Small intestine (tissue), 7 donors: ENCODE measurements around the gene NADK2. TPM values are rescaled to one million over a fixed set of nuclear protein-coding genes. Genes with fewer than 3 reads are reported as not detected.
A peak's percentile ranks its signal among the peaks of the same experiment; 100 is the strongest.

Experiments
- DNase-seq, 2 donors: peaks; one replicate each; pipeline versions ENCODE4 v3.0.0 to v3.0.0-alpha.2; 2013
- FAIRE-seq: peaks from 2 replicates; lab custom pipeline; 2012; peaks lifted over from hg19 to GRCh38; lab: Jason Lieb, UNC
- H3K27ac ChIP-seq, 3 donors: one replicate each; pipeline ENCODE4 v1.5.1; 2013; ENCODE audit warnings: low read length in 2 of 3, mild to moderate bottlenecking in 2 of 3, control low read depth in 1 of 3, inconsistent platforms in 1 of 3, low read depth in 1 of 3, moderate library complexity in 1 of 3
- H3K27me3 ChIP-seq, 3 donors: one replicate each; pipeline ENCODE4 v1.6.1; 2013; ENCODE audit warnings: low read length in 3 of 3, inconsistent platforms in 1 of 3; ENCODE audit not compliant: control insufficient read depth in 3 of 3, insufficient read depth in 3 of 3
- H3K36me3 ChIP-seq, 3 donors: one replicate each; pipeline ENCODE4 v1.6.1; 2013; ENCODE audit warnings: low read length in 3 of 3, inconsistent platforms in 1 of 3, low read depth in 1 of 3, mild to moderate bottlenecking in 1 of 3, moderate library complexity in 1 of 3; ENCODE audit not compliant: control insufficient read depth in 3 of 3, insufficient read depth in 2 of 3
- H3K4me1 ChIP-seq, 3 donors: one replicate each; pipeline ENCODE4 v1.6.1; 2013; ENCODE audit warnings: low read length in 2 of 3, inconsistent platforms in 1 of 3, low read depth in 1 of 3, mild to moderate bottlenecking in 1 of 3, moderate library complexity in 1 of 3; ENCODE audit not compliant: control insufficient read depth in 3 of 3, insufficient read depth in 2 of 3
- H3K4me3 ChIP-seq, 3 donors: one replicate each; pipeline ENCODE4 v1.5.1; 2013; ENCODE audit warnings: low read length in 3 of 3, control low read depth in 1 of 3, inconsistent platforms in 1 of 3, low read depth in 1 of 3, mild to moderate bottlenecking in 1 of 3, moderate library complexity in 1 of 3
- H3K9me3 ChIP-seq, 2 donors: one replicate each; pipeline ENCODE4 v1.6.1; 2013; ENCODE audit warnings: low read depth in 1 of 2, low read length in 1 of 2; ENCODE audit not compliant: control insufficient read depth in 2 of 2, insufficient read depth in 1 of 2
- WGBS, 3 donors: extraction: QIAGEN DNeasy Blood & Tissue Kit; methylation state at CpG; one replicate each; pipeline ENCODE4 v1.1.7; 2013; 5-methylcytosine and 5-hydroxymethylcytosine counted together
- polyA plus RNA-seq, 4 donors: library from polyadenylated mRNA; stranded (reverse) in 3 of 4; unstranded in 1 of 4; fragments of 200-250 nt in 3 of 4; fragments of 120-200 nt in 1 of 4; gene quantifications; one replicate each; pipeline versions ENCODE4 v1.2.1 to v1.2.3, GENCODE V29; 2013
- donor health status: healthy with polysubstance abuse.
- donor health status: control.
- donor health status: control.
- donor health status: Bipolar disorder and iron deficiency.
- donor health status: healthy.

NADK2 gene
- polyA plus RNA-seq, 4 donors: 13.0 to 59.1 (median 14.2) TPM

DNA sequence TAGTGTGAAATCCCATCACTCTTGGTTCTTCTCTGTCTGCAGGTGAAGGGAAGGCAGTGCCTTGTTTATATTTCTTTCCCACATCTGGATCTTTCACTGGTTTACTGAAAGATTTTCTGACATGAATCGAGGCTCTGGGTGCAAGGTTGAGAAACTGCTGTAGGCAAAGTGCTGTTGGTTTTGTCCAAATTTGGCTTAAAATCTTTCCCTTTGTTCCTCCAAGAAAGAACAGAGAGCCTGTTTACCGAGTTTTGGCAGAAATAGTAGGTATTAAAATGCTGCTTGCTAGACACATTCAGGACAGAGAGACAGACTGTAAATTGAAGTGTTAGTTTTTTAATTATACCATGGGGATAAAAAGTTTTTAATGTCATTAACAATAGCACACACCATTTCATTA lies 68.3 kb downstream of the NADK2 start:
- DNase-seq (no peak), FAIRE-seq (no peak)
- H3K27ac ChIP-seq: no peak overlapping the region
- no peaks in the 10 kb centered on the region for H3K27me3 ChIP-seq
- peaks cover 8 to 17% (median 11%) of the 10 kb centered on the region in 3 donors for H3K36me3 ChIP-seq
- WGBS, 3 donors: 74 to 88% (median 83%) methylated on average over 2 of the region's 2 CpGs
- H3K4me3 ChIP-seq: no peak overlapping the region
- H3K4me1 ChIP-seq: no peaks in the 10 kb centered on the region
- no peaks in the 10 kb centered on the region for H3K9me3 ChIP-seq

DNA sequence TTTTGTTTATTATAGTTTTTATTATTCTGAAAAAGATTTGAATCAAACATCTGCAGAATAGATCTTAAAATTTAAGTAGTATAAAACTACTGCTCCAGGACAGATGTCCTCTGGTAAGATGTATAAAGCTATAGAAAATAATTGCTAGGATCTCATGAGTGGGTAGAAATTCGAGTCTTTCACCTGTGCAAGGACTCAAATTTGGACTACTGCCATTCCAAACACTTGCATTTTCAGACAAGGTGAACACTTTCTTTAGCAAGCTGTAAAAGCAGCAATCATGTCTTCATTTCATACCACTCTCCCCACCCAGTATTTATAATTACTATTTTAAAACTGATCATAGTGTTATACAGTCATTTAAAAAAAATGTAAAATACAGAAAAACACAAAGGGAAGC lies 69.1 kb downstream of the NADK2 start:
- DNase-seq (no peak), FAIRE-seq (no peak)
- H3K27ac ChIP-seq: no peak overlapping the region
- 32 to 65% (median 34%) methylated on average over 1 of the region's 1 CpG for WGBS, 3 donors
- no peaks in the 10 kb centered on the region for H3K9me3 ChIP-seq
- H3K4me1 ChIP-seq: no peaks in the 10 kb centered on the region
- no peaks in the 10 kb centered on the region for H3K27me3 ChIP-seq
- H3K4me3 ChIP-seq: no peak overlapping the region
- peaks cover 15% of the 10 kb centered on the region in 3 donors for H3K36me3 ChIP-seq

DNA sequence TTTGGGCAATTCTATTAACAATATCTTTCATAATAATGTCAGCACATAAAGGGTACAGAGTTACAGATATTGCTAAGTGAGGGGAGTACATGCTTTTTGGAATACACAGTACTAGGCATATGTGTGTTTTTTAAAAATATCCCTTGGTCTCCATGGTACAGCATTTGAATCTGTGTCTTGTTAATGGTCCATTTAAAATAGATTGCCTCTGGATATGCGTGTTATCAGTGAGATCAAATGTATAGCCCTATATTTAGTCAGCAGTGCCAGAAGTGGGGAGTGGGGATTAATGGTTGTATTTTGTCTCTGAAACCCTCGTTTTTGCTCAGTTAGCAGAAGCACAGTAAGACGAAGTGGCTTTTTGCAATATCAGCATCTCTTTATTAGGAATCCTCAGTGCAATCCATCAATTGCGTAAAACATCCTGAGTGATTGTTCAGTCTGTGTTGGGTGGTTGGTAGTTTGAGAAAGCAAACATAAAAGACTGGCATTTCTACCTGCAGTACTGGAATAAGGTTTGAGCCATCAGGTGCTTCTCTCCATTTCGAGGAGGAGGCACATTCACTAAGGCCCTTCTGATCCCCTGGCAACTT lies 70.8 kb downstream of the NADK2 start:
- Histone ChIP-seq H3K27me3 (no peaks in the 10 kb centered on the region), H3K9me3 (no peaks in the 10 kb centered on the region), H3K4me1 (no peaks in the 10 kb centered on the region), H3K27ac (no peak overlapping the region), H3K36me3 (peaks cover 15 to 25% (median 18%) of the 10 kb centered on the region in 3 donors), H3K4me3 (no peak overlapping the region)
- DNase-seq (no peak), FAIRE-seq (no peak)
- WGBS, 3 donors: 85 to 88% (median 87%) methylated on average over 5 of the region's 5 CpGs

DNA sequence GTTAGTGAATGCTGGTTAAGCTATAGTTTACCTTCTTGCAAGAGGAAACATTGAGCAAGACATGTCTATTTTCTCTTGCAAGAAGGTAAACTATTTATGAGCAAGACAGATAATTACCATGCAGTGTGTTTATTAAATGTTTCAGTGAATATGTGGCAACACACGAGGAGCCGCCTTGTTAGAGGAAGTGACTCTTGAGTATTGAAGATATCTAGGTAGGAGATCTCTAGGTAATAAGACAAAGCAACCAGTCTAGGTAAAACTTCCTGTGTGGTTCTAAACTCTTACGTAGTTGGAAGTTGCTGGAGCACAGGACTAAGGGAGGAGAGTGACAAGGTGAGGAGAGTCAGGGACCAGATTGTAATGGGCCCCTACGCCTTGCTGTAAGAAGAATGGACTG lies 73.0 kb downstream of the NADK2 start:
- no peak for FAIRE-seq
- no peaks in the 10 kb centered on the region for H3K9me3 ChIP-seq
- no peak overlapping the region for H3K4me3 ChIP-seq
- H3K27ac ChIP-seq: no peak overlapping the region
- peaks cover 12 to 33% (median 15%) of the 10 kb centered on the region in 3 donors for H3K36me3 ChIP-seq
- no peaks in the 10 kb centered on the region for H3K27me3 ChIP-seq
- no peaks in the 10 kb centered on the region for H3K4me1 ChIP-seq
- WGBS, 3 donors: 83 to 89% (median 89%) methylated on average over 4 of the region's 4 CpGs
- no peak for DNase-seq

DNA sequence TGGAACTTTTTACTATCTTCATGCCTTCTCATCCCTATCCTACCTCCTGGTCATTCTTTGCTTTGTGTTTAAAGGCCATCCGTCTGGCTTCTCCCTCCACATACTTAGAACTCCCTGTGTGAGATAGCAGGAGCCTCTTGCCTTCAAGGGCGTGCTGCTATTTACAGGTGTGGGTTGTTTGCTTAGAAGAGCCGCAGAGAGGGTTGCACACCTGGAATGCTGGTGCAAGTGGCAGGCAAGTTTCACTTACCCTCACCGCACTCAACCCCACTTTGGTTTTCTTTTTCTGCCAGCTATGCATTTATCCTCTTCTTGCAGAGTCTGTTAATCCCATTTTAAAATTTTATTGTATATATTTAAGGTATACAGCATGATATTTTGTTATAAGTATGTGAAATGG lies 77.3 kb downstream of the NADK2 start:
- Histone ChIP-seq H3K9me3 (no peaks in the 10 kb centered on the region), H3K36me3 (peaks cover 7 to 45% (median 11%) of the 10 kb centered on the region in 3 donors), H3K27ac (no peak overlapping the region), H3K27me3 (no peaks in the 10 kb centered on the region), H3K4me1 (peaks cover 2 to 24% (median 3%) of the 10 kb centered on the region in 3 donors), H3K4me3 (no peak overlapping the region)
- no peak for FAIRE-seq
- WGBS, 3 donors: 90 to 93% (median 92%) methylated on average over 4 of the region's 4 CpGs
- no peak for DNase-seq

DNA sequence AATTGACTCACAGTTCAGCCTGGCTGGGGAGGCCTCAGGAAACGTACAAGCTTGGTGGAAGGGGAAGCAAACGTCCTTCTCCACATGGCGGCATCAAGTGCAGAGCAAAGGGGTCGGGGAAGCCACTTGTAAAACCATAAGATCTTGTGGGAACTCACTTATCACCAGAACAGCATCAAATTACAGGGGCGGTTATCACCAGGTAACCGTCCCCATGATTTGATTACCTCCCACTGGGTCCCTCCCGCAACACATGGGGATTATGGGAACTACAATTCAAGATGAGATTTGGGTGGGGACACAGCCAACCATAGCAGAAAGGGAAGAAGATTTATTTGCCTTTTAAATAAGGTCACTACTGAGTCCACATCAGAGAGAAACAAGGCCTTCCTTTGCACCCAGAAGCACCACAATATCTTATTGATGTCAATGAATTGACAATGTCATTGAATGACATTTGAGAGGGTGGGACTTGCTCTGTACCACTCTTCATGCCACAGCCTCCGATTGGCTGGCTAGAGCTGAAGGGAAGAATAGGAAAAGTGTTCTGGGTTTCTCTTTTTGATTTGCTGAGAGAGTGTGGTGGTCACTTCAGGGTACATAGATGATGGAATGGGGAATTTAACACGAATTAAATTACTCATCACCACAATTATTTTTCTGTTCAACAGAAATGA lies 78.8 kb downstream of the NADK2 start:
- Histone ChIP-seq H3K27ac (no peak overlapping the region), H3K9me3 (no peaks in the 10 kb centered on the region), H3K4me3 (no peak overlapping the region), H3K27me3 (no peaks in the 10 kb centered on the region), H3K36me3 (peaks cover 4 to 40% (median 4%) of the 10 kb centered on the region in 3 donors), H3K4me1 (peaks cover 2 to 38% (median 3%) of the 10 kb centered on the region in 3 donors)
- DNase-seq: no peak
- WGBS, 3 donors: 88 to 93% (median 90%) methylated on average over 9 of the region's 9 CpGs
- no peak for FAIRE-seq

DNA sequence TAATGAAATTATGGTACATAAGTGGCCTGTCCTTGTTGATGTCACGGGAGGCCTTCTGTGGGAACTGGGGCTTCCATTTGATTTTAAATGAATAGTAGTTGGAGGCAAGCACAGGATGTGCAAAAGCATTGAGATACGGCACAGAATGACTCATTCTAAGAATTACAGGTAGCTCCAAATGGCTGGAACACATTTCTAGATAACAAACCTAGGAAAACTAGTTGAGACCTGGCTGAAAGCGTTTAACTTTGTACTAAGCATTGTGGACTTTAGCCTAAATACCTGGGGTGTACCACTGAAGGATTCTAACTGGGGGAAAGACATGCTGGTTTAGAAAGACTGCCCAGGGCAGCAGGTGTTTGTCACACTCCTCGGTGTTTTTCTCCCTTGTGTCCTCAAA lies 80.4 kb downstream of the NADK2 start:
- H3K36me3 ChIP-seq: peaks cover 3 to 28% (median 4%) of the 10 kb centered on the region in 3 donors
- H3K27ac ChIP-seq: peak overlapping the region; percentile 6 to 82 (median 14)
- 26 to 69% (median 44%) methylated on average over 4 of the region's 4 CpGs for WGBS, 3 donors
- no peaks in the 10 kb centered on the region for H3K9me3 ChIP-seq
- H3K4me3 ChIP-seq: no peak overlapping the region
- no peak for FAIRE-seq
- peaks cover 2 to 47% (median 3%) of the 10 kb centered on the region in 3 donors for H3K4me1 ChIP-seq
- DNase-seq: peak; percentile 82
- H3K27me3 ChIP-seq: no peaks in the 10 kb centered on the region

DNA sequence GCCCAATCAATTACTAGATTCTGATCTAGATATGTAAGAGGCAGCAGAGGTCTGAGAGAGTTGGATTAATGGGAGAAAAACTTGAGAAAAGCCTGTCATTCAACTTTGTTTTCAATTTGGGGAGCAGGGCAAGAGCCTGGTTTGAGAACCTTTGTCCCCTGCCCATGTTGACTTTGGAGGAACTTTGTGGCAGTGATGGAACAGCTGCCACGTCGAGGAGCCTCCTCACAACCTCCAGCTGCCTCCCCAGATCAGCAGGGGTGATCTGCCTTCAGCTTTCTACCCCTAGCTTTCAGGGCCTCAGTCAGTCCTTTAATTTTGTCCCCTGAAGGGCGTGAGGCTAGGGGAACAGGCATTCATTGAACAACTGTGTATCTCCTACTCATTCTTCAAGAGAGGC lies 81.1 kb downstream of the NADK2 start:
- H3K4me3 ChIP-seq: no peak overlapping the region
- no peaks in the 10 kb centered on the region for H3K9me3 ChIP-seq
- H3K4me1 ChIP-seq: peaks cover 2 to 55% (median 3%) of the 10 kb centered on the region in 3 donors
- FAIRE-seq (no peak), DNase-seq (peak; percentile 35 to 36)
- H3K27me3 ChIP-seq: no peaks in the 10 kb centered on the region
- peaks cover 2 to 31% (median 4%) of the 10 kb centered on the region in 3 donors for H3K36me3 ChIP-seq
- WGBS, 3 donors: 37 to 68% (median 47%) methylated on average over 3 of the region's 3 CpGs
- peak overlapping the region in 2 of 3 donors; percentile 17 to 82 for H3K27ac ChIP-seq
